ENCODE results near the gene VCL.
"Not testable (repeated sequence)": the region's sequence is repeated elsewhere in the genome, so short reads cannot be mapped to it uniquely, and the experiment has no call there.

The VCL gene

DNA sequence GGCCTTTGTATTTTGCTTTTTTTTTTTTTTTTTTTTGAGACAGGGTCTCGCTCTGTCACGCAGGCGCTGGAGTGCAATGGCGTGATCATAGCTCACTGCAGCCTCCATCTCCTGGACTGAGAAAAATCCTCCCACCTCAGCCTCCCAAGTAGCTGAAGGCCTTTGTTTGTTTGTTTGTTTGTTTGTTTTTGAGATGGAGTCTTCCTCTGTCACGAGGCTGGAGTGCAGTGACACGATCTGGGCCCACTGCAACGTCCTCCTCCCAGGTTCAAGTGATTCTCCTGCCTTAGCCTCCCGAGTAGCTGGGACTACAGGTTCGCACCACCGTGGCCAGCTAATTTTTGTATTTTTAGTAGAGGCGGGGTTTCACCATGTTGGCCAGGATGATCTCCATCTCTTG, 2.3 kb downstream of the VCL start:
- peak overlapping the region; percentile 94 for H3K27ac ChIP-seq
- DNase-seq (ENCODE audit: low read depth, low spot score): not testable (repeated sequence)

DNA sequence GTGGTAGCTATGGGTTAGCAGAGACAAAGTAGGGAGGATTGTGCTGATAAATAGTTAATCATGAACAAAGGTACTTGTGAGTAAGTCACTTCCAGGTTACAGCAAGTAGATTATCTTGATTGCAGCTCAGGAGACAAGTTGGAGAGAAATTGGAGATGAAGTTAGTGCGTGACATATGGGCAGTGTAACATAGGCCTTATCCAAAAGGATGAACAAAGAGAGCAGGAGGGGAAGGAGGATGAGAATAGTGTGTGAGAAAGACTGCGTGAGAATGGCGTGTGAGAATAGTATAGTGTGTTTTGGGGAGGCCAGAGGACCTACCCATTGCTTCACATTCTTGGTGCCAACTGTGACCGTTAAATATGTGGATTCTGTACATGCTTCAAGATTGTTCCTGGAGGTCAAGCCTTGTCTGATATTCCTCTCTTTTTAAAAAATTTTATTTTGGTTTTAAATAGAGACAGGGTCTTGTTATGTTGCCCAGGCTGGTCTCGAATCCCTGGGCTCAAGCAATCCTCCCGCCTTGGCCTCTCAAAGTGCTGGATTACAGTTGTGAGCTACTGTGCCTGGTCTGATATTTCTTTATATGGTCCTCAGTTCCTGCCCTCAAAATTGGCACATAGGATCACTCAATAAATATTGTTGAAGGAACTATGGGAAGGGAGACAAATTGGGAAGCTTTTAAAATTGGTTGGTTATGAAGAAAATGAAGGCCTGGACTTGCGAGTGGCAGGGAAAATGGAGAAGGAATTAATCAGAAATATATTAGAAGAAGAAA, 3.2 kb downstream of the VCL start:
- no peak for DNase-seq (ENCODE audit: low read depth, low spot score)
- H3K27ac ChIP-seq: peak overlapping the region; percentile 94

DNA sequence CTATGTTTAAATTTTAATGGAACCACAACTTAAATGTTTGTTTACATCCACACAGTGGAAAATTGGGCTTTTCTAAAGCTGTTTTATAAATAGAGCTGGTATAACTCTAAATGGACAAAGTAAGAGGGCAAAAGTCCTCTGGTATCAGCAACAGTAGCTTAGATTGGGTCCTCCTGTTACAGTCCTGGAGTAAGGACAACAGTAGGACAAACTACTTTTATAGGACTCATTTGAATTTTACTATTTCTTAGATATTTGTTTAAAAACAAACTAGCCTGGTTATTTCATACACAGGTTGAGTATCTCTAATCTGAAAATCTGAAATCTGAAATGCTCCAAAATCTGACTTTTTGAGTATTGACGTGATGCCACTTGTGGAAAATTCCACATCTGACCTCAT, 8.4 kb downstream of the VCL start:
- H3K27ac ChIP-seq: no peak overlapping the region
- no peak for DNase-seq (ENCODE audit: low read depth, low spot score)

DNA sequence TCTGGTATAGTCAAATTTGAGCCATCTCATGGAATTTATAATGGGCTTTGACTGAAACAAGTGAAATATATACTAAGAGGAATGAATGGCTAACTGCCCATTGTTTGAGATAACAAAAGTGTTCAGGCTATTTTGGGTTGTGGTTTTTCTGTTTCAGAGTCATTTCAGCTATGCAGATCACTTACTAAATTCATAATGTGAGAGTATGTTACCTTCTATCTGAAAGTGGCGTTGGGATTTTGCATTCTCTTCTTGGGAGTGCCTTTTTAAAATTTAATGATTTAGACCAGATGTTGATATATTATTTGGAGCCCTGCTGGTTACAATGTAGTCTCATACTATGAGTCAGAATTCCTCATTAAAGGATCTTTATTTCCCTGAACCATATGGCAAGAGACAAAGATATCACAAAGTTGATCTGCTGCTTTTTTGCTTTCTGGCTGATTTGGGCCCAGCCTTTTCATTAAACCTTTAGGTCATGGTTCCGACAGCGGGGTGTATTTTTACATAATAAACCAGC, 10.4 kb downstream of the VCL start:
- H3K27ac ChIP-seq: peak overlapping the region; percentile 23
- DNase-seq (ENCODE audit: low read depth, low spot score): no peak

DNA sequence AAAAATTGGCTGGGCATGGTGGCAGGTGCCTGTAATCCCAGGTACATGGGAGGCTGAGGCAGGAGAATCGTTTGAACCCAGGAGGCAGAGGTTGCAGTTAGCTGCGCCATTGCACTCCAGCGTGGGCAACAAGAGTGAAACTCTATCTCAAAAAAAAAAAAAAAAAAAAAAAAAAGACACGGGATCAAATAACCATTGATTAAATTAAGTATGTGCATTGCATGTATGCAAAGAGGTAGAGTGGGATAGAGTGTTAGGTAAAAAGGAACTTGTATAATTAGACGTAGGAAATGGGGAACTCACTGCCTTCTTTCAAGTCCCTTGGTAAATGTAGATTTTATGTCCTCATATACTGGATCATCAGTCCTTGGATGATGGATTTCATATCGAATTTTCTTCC, 13.1 kb downstream of the VCL start:
- no peak overlapping the region for H3K27ac ChIP-seq

DNA sequence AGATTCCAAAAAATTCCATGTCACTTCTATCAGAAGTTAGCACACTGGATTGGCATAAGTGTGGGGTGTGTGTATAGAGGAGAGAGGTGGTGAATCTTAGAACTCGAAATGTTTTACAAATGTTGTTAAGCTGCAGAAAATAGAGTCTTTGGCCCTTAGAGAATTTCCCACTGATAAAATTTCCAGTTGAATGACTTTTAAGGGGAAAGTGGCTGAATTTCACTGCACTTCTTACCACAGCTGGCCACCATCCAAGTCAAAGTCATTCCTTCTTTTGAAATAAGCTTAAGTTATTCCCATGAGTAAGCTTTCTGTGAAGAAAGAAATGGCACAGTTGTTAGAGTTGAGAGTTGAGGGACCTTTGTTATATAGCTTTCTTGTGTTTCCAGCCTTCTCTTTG, 13.9 kb downstream of the VCL start:
- DNase-seq (ENCODE audit: low read depth, low spot score): no peak
- no peak overlapping the region for H3K27ac ChIP-seq

More for the DNA sequence above, 13.1 kb downstream of the VCL start:
- DNase-seq (ENCODE audit: low read depth, low spot score): no peak

DNA sequence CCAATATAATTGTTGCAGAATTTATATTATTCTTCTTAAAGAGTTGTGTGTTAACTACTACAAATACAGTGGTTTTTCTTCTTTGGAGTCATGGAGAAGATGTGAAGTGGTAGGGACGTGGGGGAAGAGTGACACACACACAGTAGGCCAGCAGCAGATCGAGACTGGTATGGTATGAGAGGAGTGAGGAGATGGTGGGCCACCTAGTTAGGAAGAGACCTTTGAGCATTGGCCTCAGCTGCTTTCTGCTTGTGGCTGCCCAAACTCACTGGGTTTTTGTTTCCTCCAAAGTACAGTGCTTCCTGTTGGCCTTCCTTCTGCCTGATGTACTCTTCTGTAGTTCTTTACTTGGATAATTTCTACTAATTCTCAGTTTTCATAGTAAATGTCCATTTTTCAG, 14.6 kb downstream of the VCL start:
- no peak for DNase-seq (ENCODE audit: low read depth, low spot score)
- no peak overlapping the region for H3K27ac ChIP-seq

DNA sequence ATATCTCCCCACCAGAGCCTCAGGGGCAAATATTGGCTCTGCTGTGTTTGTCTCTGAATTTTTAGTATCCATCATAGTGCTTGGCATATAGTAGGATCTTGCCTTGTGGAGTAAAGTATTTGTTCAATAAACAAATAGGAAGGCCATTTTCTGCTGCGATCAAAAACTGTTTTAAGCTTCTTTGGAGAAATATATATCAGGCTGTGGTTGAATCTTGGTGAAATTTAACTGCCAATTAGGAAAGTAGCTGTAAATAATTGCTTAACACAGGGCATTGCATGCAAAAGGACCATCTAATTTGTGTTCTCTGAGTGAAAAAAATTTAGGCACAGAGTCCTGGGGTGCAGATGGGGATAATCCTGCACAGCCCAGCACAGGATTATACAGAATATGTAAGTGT, 15.1 kb downstream of the VCL start:
- no peak for DNase-seq (ENCODE audit: low read depth, low spot score)
- no peak overlapping the region for H3K27ac ChIP-seq

DNA sequence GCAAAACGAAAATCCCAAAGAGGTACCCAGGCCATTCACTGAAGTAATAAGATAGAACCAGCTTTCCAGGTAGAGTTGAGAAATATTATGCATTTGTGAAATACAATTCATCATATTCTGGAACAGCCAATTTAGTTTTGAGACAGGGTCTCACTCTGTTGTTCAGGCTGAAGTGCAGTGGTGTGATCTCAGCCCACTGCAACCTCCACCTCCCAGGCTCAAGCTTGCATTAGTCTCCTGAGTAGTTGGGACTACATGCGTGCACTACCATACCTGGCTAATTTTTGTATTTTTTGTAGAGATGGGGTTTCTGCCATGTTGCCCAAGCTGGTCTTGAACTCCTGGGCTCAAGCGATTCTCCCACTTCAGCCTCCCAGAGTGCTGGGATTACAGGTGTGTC, 16.7 kb downstream of the VCL start:
- not testable (repeated sequence) for DNase-seq (ENCODE audit: low read depth, low spot score)

DNA sequence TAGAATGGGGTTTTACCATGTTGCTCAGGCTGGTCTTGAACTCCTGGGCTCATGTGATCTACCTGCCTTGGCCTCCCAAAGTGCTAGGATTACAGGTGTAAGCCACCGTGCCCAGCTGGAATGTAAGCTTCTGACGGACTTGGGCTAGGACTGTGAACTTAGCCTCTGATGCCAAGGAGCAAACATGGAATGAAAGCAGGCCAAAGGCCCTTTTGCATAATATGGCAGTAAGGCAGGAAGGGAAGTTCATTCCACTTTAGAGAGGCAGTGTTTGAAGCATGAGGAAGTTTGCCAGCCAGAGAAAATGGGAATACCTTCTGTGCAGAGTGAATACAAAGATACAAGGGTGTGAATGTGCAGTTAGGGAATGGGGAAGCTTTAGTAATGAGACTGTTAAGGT, 20.3 kb downstream of the VCL start:
- H3K27ac ChIP-seq: no peak overlapping the region
- no peak for DNase-seq (ENCODE audit: low read depth, low spot score)

More for the DNA sequence above, 16.7 kb downstream of the VCL start:
- H3K27ac ChIP-seq: not testable (repeated sequence)

DNA sequence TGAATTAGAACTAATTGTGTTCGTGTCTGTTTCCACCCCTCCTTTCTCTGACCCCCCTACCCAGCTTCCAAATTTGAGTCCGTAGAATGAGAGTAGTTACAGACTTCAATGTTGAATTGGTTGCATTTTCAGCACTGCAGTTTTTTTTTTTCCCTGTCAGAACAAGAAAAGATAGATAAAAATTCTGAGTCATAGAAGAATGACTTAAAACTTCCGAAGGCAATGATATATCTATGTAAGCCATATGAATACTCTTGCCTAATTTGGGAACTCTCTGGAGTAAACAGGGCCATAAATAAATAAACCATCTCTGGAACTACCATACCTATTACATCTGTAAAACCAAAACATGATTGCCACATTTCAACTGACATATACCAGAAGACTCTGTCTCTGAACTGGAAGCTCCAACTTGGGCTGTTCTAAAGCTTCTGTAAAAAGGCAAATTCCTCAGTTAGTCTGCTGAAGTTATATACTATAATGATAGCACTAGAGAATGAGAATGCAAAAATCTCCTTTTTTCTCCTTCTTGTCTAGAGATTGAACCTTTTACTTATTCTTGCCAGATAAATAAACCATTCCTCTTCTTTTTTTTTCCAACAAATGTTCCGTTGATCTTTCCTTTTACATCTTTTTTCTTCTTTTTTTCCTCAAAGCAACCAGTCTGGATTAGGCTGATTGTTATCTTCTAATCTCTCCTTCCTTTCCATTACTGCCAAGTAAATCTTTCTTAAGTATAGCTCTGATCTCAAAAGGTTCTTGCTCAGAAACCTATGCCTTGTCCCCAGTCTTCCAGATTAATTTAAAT, 23.5 kb downstream of the VCL start:
- no peak for DNase-seq (ENCODE audit: low read depth, low spot score)
- peak overlapping the region; percentile 21 for H3K27ac ChIP-seq

DNA sequence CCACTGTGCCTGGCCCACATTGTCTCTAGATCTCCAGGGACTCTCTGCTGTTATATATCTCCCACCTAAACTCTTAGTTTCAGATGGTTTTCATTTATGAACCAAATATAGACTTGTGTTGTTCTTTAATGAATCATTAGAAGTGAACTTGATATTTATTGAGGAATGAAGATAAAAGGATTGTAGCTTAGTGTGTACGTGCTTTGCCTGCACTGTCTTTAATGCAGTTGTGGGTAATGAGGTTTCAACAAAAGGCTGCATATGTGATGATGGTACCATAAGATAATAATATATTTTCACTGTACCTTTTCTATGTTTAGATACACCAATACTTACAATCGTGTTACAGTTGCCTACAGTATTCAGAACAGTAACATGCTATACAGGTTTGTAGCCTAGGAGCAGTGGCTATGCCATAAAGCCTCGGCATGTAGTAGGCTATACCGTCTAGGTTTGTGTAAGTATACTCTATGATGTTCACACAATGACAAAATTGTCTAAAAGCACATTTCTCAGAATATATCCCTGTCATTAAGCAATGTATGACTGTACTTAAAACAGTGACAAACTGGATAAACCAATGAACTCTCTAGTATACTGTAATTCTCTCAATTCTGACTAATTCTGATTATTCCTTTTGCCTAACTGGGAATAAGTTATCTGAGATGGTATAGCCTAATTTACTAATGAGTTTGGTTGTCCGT, 25.2 kb downstream of the VCL start:
- no peak overlapping the region for H3K27ac ChIP-seq
- DNase-seq (ENCODE audit: low read depth, low spot score): no peak

DNA sequence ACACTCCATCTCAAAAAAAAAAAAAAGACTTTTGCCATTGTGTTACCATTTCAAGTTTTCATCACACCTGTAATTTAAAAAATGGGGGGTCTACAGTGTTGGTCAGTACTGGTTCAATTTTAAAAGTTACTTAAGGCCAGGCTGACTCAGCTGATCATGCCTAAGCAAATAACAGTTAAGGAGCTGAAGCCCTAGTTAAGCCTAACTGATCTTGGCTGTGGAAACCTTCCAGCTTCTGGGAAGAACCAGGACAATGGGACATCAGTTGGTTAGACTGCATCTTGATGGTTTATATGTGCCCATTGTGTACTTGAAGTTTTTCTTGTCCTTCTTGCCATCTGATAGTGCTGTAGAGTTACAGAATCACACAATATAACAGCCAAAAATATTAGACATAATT, 26.7 kb downstream of the VCL start:
- no peak overlapping the region for H3K27ac ChIP-seq
- DNase-seq (ENCODE audit: low read depth, low spot score): no peak

DNA sequence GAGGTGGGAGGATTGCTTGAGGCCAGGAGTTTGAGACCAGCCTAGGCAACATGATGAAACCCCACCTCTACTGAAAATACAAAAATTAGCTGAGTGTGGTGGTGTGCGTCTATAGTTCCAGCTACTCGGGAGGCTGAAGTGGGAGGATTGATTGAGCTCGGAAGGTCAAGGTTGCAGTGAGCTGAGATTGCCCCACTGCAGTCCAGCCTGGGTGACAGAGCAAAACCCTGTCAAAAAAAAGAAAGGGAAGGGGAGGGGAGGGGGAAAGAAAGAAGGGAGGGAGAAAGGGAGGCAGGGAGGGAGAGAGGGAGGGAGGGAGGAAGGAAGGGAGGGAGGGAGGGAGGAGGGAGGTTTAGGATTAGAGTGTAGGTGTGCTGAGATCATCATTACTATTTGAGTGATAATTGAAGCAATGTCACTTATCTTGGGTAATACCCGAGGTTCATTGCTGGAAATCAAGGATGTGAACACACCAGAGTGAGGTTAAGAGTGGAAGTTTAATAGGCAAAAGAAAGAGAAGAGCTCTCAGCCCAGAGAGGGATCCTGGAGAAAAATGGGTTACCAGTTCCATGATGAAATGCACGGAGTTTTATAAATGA, 27.6 kb downstream of the VCL start:
- DNase-seq (ENCODE audit: low read depth, low spot score): no peak

DNA sequence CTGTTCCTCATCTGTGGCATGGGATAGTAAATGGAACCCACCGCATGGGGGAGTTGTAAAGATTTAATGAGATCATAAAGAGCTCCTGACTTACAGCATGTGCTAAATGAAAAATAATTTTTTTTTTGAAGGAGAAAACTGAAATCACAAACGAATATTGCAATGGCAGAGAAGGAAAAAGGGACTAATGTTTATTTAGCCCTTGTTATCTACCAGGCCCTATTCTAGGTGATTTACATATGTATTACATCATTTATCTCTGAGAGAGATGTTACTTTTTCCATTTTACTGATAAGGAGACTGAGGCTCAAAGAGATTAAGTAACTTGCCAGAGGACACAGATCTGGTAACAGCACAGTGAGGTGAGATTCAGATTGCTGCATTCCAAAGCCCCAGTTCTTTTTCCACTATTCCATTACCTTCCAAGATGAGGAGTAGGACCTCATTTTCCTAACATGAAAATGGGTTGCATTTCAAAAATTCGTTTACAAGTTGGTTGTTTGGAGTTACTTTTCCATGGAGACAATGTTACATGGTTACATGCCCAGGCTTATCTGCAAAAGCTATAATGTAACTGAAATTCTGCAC, 28.6 kb downstream of the VCL start:
- DNase-seq (ENCODE audit: low read depth, low spot score): no peak
- H3K27ac ChIP-seq: peak overlapping the region; percentile 1

More for the DNA sequence above, 27.6 kb downstream of the VCL start:
- H3K27ac ChIP-seq: no peak overlapping the region

DNA sequence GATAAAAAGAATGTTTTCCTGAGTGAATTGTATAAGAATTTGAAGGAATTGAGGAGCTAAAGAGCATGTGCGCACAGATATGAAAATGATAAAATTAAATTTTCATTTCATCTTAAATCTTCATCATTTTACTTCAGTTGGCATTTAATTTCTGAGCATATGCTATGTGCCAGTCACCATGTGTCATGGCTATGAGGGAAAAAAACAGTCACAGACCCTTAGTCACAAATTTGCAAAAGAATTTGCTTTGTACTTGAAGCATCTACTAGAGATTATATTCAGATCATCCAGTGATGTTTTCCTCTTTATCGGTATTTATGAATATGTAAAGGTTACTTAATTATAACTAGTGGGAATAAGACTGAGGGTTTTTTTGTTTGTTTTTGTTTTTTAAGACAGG, 29.8 kb downstream of the VCL start:
- no peak overlapping the region for H3K27ac ChIP-seq
- DNase-seq (ENCODE audit: low read depth, low spot score): no peak

DNA sequence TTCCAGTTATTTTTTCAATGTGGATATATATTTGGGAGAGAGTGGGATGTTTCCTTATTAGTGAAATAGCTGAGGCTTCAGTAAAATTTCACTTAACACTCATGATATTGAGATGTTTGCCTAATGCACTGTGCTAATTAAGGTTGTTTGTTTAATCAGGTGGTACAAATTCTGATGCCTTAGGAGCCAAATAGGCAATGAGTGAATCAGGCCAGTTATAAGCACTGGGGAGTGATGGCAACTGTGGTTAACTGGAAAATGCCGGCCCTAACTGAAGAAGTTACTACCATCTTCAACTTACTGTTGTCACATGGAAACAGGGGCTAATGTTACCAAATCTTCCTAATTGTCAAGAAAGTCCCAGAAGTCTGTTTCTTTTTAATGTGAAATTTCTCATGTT, 32.0 kb downstream of the VCL start:
- DNase-seq (ENCODE audit: low read depth, low spot score): no peak
- no peak overlapping the region for H3K27ac ChIP-seq

DNA sequence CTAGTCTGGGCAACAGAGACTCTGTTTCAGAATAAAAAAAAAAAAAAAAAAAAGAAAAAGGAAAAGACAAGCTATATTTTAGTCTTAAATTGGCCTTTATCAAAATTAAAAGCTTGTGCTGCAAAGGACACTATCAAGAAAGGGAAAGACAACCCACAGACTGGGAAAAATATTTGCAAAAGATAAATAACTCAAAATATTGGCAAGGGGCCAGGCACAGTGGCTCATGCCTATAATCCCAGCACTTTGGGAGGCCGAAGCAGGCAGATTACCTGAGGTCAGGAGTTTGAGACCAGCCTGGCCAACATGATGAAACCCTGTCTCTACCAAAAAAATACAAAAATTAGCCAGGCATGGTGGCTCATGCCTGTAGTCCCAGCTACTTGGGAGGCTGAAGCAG, 34.3 kb downstream of the VCL start:
- H3K27ac ChIP-seq: peak overlapping the region; percentile 58
- DNase-seq (ENCODE audit: low read depth, low spot score): not testable (repeated sequence)

DNA sequence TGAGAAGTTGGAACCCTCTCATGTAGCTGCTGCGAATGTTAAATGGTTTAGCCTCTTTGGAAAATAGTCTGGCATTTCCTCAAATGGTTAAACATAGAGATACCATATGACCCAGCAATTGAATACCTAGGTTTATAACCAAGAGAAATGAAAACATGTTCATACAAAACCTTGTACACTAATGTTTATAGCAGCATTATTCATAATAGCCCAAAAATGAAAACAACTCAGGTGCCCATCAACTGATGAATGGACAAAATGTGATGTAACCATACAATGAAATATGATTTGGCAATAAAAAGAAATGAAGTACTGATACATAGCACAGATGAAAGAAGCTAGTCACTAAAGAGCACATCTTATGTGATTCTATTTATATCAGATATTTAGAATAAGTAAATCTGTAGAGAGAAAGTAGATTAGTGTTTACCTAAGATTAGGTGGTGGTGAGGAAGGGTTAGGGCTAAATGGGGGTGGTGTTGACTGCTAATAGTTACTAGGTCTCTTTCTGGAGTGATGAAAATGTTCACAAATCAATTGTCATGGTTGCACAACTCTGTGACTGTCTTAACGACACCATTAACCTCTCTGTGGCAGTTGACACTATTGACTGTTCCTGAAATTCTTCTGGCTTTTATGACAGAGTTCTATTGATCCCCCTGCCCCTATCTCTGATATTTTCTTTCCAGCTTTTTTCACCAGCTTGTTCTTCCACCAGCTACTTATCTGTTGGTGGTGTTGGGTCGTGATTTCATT, 35.2 kb downstream of the VCL start:
- peak; percentile 55 for DNase-seq (ENCODE audit: low read depth, low spot score)
- peak overlapping the region; percentile 58 for H3K27ac ChIP-seq

Measured in epithelial cell of prostate (primary cell).